NCI-H2227 treated with DMSO at 0.1 percent for 48 hours (cell line): Measurements from ENCODE around the gene BCL11A.

Source experiments
- DNase-seq: peaks from one replicate; lab custom pipeline; 2025; lab: John Stamatoyannopoulos, UW

The BCL11A gene

GRCh38 chr2:60505880-60506260, 47.6 kb downstream of the BCL11A start:
- DNase-seq, result no peak

- DNase-seq, result no peak
Measured at GRCh38 chr2:60505240-60505879, 48.1 kb downstream of the BCL11A start.

GRCh38 chr2:60504049-60504448, 49.4 kb downstream of the BCL11A start:
- DNase-seq, result no peak

- no peak for DNase-seq
Measured at GRCh38 chr2:60502144-60502543, 51.3 kb downstream of the BCL11A start.

- no peak for DNase-seq
Measured at GRCh38 chr2:60500861-60501260, 52.6 kb downstream of the BCL11A start.

- DNase-seq, result no peak
Measured at GRCh38 chr2:60499651-60500265, 53.7 kb downstream of the BCL11A start.

- DNase-seq, result no peak
Measured at GRCh38 chr2:60498816-60499429, 54.5 kb downstream of the BCL11A start.

GRCh38 chr2:60498127-60498815, 55.2 kb downstream of the BCL11A start:
- no peak for DNase-seq

- no peak for DNase-seq
Measured at GRCh38 chr2:60497500-60497899, 56.0 kb downstream of the BCL11A start.

- no peak for DNase-seq
Measured at GRCh38 chr2:60496956-60497355, 56.5 kb downstream of the BCL11A start.

- DNase-seq, result no peak
Measured at GRCh38 chr2:60496475-60496874, 57.0 kb downstream of the BCL11A start.

- no peak for DNase-seq
Measured at GRCh38 chr2:60495041-60495625, 58.3 kb downstream of the BCL11A start.

GRCh38 chr2:60493804-60494387, 59.6 kb downstream of the BCL11A start:
- DNase-seq, result no peak

- DNase-seq, result no peak
Measured at GRCh38 chr2:60492548-60492947, 60.9 kb downstream of the BCL11A start.

GRCh38 chr2:60490848-60491247, 62.6 kb downstream of the BCL11A start:
- no peak for DNase-seq

GRCh38 chr2:60490441-60490840, 63.0 kb downstream of the BCL11A start:
- DNase-seq, result no peak

GRCh38 chr2:60489289-60489688, 64.2 kb downstream of the BCL11A start:
- no peak for DNase-seq

- DNase-seq, result no peak
Measured at GRCh38 chr2:60488291-60488690, 65.2 kb downstream of the BCL11A start.

GRCh38 chr2:60487174-60487573, 66.3 kb downstream of the BCL11A start:
- DNase-seq, result no peak

GRCh38 chr2:60486551-60486950, 66.9 kb downstream of the BCL11A start:
- DNase-seq, result no peak

- DNase-seq, result no peak
Measured at GRCh38 chr2:60486067-60486466, 67.4 kb downstream of the BCL11A start.

GRCh38 chr2:60485550-60485949, 67.9 kb downstream of the BCL11A start:
- DNase-seq, result no peak
